Testis (tissue), 2 donors: Measurements from ENCODE around the gene GRK3.

ENCODE experiments used
- POLR2A ChIP-seq: fragments of 450-650 bp; IDR thresholded peaks from one replicate; pipeline ENCODE4 v1.6.1; 2017; ENCODE audit warnings: antibody characterized with exemption, mild to moderate bottlenecking, moderate library complexity
- TF ChIP-seq, protein P1 (sequence below), 3 experiments: fragments of 450-650 bp in 2 of 3; fragments of 200-600 bp in 1 of 3; sonication (generic) in 1 of 3; IDR thresholded peaks; one replicate each; pipeline ENCODE4 v1.5.1; 2016 to 2019; ENCODE audit warnings: antibody characterized with exemption in 3 of 3, mild to moderate bottlenecking in 2 of 3, moderate library complexity in 1 of 3

GRCh38 chr22:25598609-25599008, 34.1 kb downstream of the GRK3 start:
- TF ChIP-seq POLR2A = no peak
- TF ChIP-seq, protein P1, sequence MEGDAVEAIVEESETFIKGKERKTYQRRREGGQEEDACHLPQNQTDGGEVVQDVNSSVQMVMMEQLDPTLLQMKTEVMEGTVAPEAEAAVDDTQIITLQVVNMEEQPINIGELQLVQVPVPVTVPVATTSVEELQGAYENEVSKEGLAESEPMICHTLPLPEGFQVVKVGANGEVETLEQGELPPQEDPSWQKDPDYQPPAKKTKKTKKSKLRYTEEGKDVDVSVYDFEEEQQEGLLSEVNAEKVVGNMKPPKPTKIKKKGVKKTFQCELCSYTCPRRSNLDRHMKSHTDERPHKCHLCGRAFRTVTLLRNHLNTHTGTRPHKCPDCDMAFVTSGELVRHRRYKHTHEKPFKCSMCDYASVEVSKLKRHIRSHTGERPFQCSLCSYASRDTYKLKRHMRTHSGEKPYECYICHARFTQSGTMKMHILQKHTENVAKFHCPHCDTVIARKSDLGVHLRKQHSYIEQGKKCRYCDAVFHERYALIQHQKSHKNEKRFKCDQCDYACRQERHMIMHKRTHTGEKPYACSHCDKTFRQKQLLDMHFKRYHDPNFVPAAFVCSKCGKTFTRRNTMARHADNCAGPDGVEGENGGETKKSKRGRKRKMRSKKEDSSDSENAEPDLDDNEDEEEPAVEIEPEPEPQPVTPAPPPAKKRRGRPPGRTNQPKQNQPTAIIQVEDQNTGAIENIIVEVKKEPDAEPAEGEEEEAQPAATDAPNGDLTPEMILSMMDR (IDR thresholded peaks at IDR 0.05) = no peak
